ENCODE data around the gene FANCE.

DNA sequence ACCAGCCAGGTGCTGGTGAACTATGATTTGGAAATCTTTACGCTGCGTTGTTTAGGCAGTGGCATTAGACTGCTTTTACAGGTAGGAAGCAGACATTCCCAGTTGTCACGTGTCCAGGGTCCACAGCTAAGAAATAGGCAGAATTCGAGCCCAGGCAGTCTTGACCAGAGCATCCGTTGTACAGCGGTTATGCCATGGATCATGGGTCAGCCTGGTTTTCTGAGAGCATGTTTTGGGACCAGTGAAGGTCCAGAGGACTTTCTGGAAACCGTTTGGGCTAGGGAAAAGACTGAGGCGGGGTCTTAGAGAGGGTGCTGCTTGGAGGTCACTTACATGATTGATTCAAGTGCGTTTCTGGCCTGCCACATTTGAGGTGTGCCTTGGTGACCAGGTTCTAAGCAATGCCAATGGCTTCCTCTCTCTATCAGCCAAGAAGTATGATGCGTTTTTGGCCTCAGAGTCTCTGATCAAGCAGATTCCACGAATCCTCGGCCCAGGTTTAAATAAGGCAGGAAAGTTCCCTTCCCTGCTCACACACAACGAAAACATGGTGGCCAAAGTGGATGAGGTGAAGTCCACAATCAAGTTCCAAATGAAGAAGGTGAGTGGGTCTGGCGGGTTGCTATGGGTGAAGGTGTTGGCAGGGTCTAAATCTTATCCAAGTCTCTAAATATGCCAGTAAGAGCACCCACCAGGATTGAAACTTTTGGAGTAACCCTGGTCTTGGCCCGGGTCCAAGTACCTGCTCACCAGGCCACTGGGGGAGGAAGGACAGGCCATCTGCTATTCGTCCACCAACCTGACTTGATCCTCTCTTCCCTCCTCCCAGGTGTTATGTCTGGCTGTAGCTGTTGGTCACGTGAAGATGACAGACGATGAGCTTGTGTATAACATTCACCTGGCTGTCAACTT lies 17.9 kb downstream of the FANCE start:
- TF ChIP-seq, protein P1, sequence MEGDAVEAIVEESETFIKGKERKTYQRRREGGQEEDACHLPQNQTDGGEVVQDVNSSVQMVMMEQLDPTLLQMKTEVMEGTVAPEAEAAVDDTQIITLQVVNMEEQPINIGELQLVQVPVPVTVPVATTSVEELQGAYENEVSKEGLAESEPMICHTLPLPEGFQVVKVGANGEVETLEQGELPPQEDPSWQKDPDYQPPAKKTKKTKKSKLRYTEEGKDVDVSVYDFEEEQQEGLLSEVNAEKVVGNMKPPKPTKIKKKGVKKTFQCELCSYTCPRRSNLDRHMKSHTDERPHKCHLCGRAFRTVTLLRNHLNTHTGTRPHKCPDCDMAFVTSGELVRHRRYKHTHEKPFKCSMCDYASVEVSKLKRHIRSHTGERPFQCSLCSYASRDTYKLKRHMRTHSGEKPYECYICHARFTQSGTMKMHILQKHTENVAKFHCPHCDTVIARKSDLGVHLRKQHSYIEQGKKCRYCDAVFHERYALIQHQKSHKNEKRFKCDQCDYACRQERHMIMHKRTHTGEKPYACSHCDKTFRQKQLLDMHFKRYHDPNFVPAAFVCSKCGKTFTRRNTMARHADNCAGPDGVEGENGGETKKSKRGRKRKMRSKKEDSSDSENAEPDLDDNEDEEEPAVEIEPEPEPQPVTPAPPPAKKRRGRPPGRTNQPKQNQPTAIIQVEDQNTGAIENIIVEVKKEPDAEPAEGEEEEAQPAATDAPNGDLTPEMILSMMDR (IDR thresholded peaks at IDR 0.05; ENCODE audit: insufficient read depth, low read length, poor library complexity, severe bottlenecking) = no peak
- TF ChIP-seq EZH2phosphoT487 (conservative IDR thresholded peaks at IDR 0.05; ENCODE audit: low read length) = no peak

Data from SU-DHL-6 (cell line).